Measurements from ENCODE around the gene JUP.

JUP gene

GRCh38 chr17:41739661-41740352 is 46.7 kb downstream of the JUP start:
- Histone ChIP-seq H3K27ac (ENCODE audit: low read depth, low read length) (no peak overlapping the region), H3K4me2 (ENCODE audit: low read depth, low read length, poor library complexity, severe bottlenecking) (no peak overlapping the region), H3K36me3 (ENCODE audit: low read length) (no peaks in the 10 kb centered on the region), H3K27me3 (ENCODE audit: low read length) (no peaks in the 10 kb centered on the region), H3K9ac (ENCODE audit: low read length) (no peak overlapping the region), H3K79me2 (ENCODE audit: insufficient read depth, low read length) (no peaks in the 10 kb centered on the region), H4K20me1 (ENCODE audit: low read depth, low read length) (no peaks in the 10 kb centered on the region), H2AFZ (ENCODE audit: low read depth, low read length, severe bottlenecking) (no peak overlapping the region), H3K4me3 (ENCODE audit: insufficient read depth, low read length, poor library complexity, severe bottlenecking) (no peak overlapping the region), H3K9me3 (ENCODE audit: insufficient read depth, low read length) (no peaks in the 10 kb centered on the region), H3K9me2 (replicated peaks; ENCODE audit: insufficient read depth, low read length) (no peaks in the 10 kb centered on the region), H3F3A (ENCODE audit: insufficient read depth) (no peaks in the 10 kb centered on the region)
- no peak for TF ChIP-seq EZH2phosphoT487 (conservative IDR thresholded peaks at IDR 0.05; ENCODE audit: low read length)
- no peak for TF ChIP-seq CTCF (IDR thresholded peaks at IDR 0.05; ENCODE audit: insufficient read depth, low read length, poor library complexity, severe bottlenecking)

- TF ChIP-seq CTCF (IDR thresholded peaks at IDR 0.05; ENCODE audit: insufficient read depth, low read length, poor library complexity, severe bottlenecking), result no peak
- TF ChIP-seq EZH2phosphoT487 (conservative IDR thresholded peaks at IDR 0.05; ENCODE audit: low read length), result no peak
- Histone ChIP-seq H3K27ac (ENCODE audit: low read depth, low read length) (no peak overlapping the region), H2AFZ (ENCODE audit: low read depth, low read length, severe bottlenecking) (peak overlapping the region; percentile 89), H3K4me3 (ENCODE audit: insufficient read depth, low read length, poor library complexity, severe bottlenecking) (no peak overlapping the region), H3F3A (ENCODE audit: insufficient read depth) (no peaks in the 10 kb centered on the region), H3K4me2 (ENCODE audit: low read depth, low read length, poor library complexity, severe bottlenecking) (no peak overlapping the region), H3K9ac (ENCODE audit: low read length) (no peak overlapping the region), H4K20me1 (ENCODE audit: low read depth, low read length) (no peaks in the 10 kb centered on the region), H3K9me3 (ENCODE audit: insufficient read depth, low read length) (no peaks in the 10 kb centered on the region), H3K9me2 (replicated peaks; ENCODE audit: insufficient read depth, low read length) (no peaks in the 10 kb centered on the region), H3K79me2 (ENCODE audit: insufficient read depth, low read length) (no peaks in the 10 kb centered on the region), H3K36me3 (ENCODE audit: low read length) (no peaks in the 10 kb centered on the region), H3K27me3 (ENCODE audit: low read length) (no peaks in the 10 kb centered on the region)
Observed at GRCh38 chr17:41738801-41739112, 47.8 kb downstream of the JUP start.

GRCh38 chr17:41738077-41738800 is 48.3 kb downstream of the JUP start:
- H2AFZ ChIP-seq (ENCODE audit: low read depth, low read length, severe bottlenecking), result peak overlapping the region; percentile 89
- H3K27me3 ChIP-seq (ENCODE audit: low read length), result no peaks in the 10 kb centered on the region
- no peaks in the 10 kb centered on the region for H3K9me2 ChIP-seq (replicated peaks; ENCODE audit: insufficient read depth, low read length)
- H3K4me3 ChIP-seq (ENCODE audit: insufficient read depth, low read length, poor library complexity, severe bottlenecking), result no peak overlapping the region
- H3K36me3 ChIP-seq (ENCODE audit: low read length), result no peaks in the 10 kb centered on the region
- H4K20me1 ChIP-seq (ENCODE audit: low read depth, low read length), result no peaks in the 10 kb centered on the region
- no peaks in the 10 kb centered on the region for H3F3A ChIP-seq (ENCODE audit: insufficient read depth)
- no peak overlapping the region for H3K4me2 ChIP-seq (ENCODE audit: low read depth, low read length, poor library complexity, severe bottlenecking)
- TF ChIP-seq CTCF (IDR thresholded peaks at IDR 0.05; ENCODE audit: insufficient read depth, low read length, poor library complexity, severe bottlenecking) (peak; percentile 88), EZH2phosphoT487 (conservative IDR thresholded peaks at IDR 0.05; ENCODE audit: low read length) (no peak)
- no peaks in the 10 kb centered on the region for H3K9me3 ChIP-seq (ENCODE audit: insufficient read depth, low read length)
- H3K79me2 ChIP-seq (ENCODE audit: insufficient read depth, low read length), result no peaks in the 10 kb centered on the region
- no peak overlapping the region for H3K27ac ChIP-seq (ENCODE audit: low read depth, low read length)
- H3K9ac ChIP-seq (ENCODE audit: low read length), result 0 out of 2 replicates have a peak overlapping the region, but pooled peaks have one; percentile 10

All from SU-DHL-6 (cell line).